ENCODE data around the gene CNDP1. TPM values are rescaled to one million over a fixed set of nuclear protein-coding genes. Genes with fewer than 3 reads are reported as not detected.
"Not testable (repeated sequence)": the region's sequence is repeated elsewhere in the genome, so short reads cannot be mapped to it uniquely, and the experiment has no call there.

The CNDP1 gene
- total RNA-seq, 1 donor from 2014 or later, result 0.10 TPM

DNA sequence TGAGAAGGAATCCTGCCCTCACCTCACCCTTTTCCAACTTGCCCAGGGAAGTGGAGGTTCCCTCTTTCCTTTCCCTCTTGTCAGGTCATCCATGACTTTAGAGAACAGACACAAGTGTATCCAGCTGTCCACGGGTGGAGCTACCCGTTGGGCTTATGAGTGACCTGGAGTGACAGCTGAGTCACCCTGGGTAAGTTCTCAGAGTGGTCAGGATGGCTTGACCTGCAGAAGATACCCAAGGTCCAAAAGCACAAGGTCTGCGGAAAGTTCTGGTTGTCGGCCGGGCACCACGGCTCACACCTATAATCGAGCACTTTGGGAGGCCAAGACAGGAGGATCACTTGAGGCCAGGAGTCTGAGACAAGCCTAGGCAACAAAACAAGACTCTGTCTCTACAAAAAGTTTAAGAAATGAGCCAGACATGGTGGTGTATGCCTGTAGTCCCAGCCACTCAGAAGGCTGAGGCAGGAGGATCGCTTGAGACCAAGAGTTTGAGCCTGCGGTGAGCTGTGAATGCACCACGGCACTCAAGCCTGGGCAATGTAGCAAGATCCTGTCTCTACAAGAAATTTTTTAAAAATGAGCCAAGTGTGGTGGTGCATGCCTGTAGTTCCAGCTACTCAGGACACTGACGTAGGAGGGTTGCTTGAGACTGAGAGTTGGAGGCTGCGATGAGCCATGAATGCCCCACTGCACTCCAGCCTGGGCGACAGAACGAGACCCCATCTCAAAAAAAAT, 14.0 kb upstream of the CNDP1 start:
- DNase-seq, result no peak

GRCh38 chr18:74521068-74521725, 13.1 kb upstream of the CNDP1 start:
- DNase-seq, result no peak

GRCh38 chr18:74522635-74523548, 11.4 kb upstream of the CNDP1 start:
- DNase-seq, result no peak

- no peak for DNase-seq
Observed at GRCh38 chr18:74524097-74524496, 10.2 kb upstream of the CNDP1 start.

DNA sequence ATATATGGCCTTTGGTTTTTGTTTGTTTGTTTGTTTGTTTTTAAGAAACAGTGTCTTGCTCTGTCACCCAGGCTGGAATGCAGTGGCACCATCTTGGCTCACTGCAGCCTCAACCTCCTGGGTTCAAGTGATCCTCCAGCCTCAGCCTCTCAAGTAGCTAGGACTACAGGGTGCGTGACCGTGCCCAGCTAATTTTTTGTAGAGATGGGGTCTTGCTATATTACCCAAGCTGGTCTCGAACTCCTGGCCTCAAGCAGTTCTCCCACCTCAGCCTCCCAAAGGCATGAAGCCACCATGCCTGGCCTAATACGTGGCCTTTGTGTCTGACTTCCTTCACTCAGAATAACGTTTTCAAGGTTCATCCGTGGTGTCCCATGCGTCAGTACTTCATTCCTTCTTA, 9.4 kb upstream of the CNDP1 start:
- not testable (repeated sequence) for DNase-seq

GRCh38 chr18:74525741-74526140, 8.6 kb upstream of the CNDP1 start:
- no peak for DNase-seq

DNA sequence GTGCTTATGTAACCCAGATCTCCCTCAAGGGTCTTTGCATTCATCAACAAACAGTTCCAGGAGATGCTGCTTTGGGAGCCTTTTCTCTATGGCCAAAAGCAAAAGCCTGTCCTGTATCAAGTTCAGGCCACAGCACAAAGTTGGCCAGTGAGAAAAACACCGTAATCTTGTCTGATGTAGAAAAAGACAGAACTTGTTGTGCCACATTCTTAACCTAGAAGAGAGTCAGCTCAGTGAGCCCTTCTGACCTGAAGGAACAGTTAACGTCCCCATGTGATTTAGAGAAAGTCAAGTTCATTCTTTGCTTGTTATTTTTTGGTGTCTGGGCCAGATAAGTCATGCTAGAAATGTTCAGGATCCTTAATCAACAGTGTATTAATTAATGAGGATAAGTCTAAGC, 7.8 kb upstream of the CNDP1 start:
- DNase-seq, result no peak

DNA sequence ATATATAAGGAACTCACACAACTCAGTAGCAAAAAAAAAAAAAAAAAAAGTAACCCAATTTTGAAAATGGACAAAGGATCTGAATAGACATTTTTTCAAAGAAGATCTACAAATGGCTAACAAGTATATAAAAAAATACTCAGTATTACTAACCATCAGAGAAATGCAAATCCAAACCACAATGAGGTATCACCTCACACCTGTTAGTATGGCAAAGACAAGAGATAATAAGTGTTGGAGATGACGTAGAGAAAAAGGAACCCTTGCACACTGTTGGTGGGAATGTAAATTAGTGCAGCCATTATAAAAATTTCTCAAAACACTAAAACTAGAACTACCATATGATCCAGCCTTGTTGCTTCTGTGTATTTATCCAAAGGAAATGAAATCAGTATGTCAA, 5.8 kb upstream of the CNDP1 start:
- DNase-seq, result no peak

- no peak for DNase-seq
Observed at GRCh38 chr18:74528913-74529312, 5.4 kb upstream of the CNDP1 start.

GRCh38 chr18:74529378-74529777, 4.9 kb upstream of the CNDP1 start:
- DNase-seq, result no peak

GRCh38 chr18:74529811-74530583, 4.3 kb upstream of the CNDP1 start:
- DNase-seq, result no peak

DNA sequence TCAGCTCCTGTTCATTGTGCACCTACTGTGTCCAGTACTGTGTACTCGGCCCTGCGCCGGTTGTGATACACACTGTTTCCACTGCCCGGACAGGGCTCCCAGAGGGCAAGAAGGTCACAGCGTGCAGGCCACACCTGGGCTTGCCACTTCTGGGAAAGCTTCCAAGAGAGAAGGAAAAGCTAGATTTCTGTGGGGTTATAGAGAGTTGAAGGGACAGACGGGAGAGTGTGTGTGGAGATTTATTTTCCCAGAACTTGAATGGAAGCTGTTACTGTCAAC, 3.8 kb upstream of the CNDP1 start:
- DNase-seq, result no peak

DNA sequence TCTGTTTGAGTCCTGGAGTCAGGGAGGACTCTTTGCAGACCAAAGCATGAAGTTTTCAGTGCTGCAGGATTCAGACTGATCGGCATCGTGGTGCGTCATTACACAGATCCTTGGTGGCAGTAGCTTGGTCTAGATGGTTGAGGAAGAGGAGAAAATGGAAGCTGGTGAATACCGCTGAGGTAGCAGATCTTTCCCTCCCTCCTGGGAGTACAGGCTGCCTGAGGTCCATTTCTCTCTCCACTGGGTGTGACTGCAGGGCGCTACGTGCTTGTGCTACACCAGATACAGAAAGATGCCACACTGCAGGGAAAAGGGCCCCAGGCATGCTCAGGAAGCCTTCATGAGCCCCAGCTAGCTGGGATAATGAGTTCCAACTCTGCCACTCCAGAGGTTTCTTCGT, 3.3 kb upstream of the CNDP1 start:
- no peak for DNase-seq

- no peak for DNase-seq
Observed at GRCh38 chr18:74532511-74533025, 1.7 kb upstream of the CNDP1 start.

DNA sequence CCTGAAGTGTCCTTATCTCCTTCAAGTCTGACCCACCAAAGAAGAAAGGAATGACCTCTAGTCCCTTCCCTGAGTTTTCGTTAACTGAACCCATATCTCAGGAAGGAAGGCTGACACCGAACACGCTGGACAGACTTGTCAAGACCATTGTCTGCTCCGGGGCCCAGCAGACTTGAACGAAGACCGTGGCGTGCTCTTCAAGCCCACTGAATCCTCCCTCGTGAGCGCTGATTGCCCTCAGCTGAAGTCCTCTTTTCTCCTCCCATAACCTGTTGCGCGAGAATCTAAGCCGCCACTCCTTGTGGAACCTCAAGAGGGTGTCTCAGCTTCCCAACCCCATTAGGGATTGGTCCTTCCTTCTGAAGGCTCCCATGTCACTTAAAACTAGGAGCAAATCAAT, 634 bp upstream of the CNDP1 start:
- no peak for DNase-seq

- no peak for DNase-seq
Observed at GRCh38 chr18:74534981-74535649, 815 bp downstream of the CNDP1 start.

- DNase-seq, result no peak
Observed at GRCh38 chr18:74539289-74539688, 5.0 kb downstream of the CNDP1 start.

GRCh38 chr18:74540652-74541421, 6.5 kb downstream of the CNDP1 start:
- no peak for DNase-seq

- DNase-seq, result no peak
Observed at GRCh38 chr18:74541703-74542555, 7.6 kb downstream of the CNDP1 start.

GRCh38 chr18:74544898-74545297, 10.6 kb downstream of the CNDP1 start:
- no peak for DNase-seq

Data from skin of body (tissue), 2 donors.